Fibroblast of the aortic adventitia (primary cell): ENCODE measurements around the gene SLC39A13. TPM values are rescaled to one million over a fixed set of nuclear protein-coding genes. Genes with fewer than 3 reads are reported as not detected.

Experiments used
- DNase-seq: peaks from one replicate; pipeline ENCODE4 v3.0.0-alpha.2; 2010; ENCODE audit warnings: low read depth
- H3K4me3 ChIP-seq: 2 replicates; pipeline ENCODE4 v1.5.1; 2011; ENCODE audit warnings: low read depth, mild to moderate bottlenecking, control low read depth, low read length, moderate library complexity
- CTCF ChIP-seq: IDR thresholded peaks from 2 replicates; pipeline ENCODE4 v1.5.1; 2011; ENCODE audit warnings: mild to moderate bottlenecking, low read length, control low read depth, inconsistent platforms; ENCODE audit not compliant: insufficient read depth
- total RNA-seq: library from RNA; depleted of rRNA; stranded (reverse); fragments of >200 nt; gene quantifications from 2 replicates; pipeline ENCODE4 v1.2.3, GENCODE V29; 2012; ENCODE audit warnings: low replicate concordance

SLC39A13 gene
- total RNA-seq, 1 donor, result 47.5 TPM

DNA sequence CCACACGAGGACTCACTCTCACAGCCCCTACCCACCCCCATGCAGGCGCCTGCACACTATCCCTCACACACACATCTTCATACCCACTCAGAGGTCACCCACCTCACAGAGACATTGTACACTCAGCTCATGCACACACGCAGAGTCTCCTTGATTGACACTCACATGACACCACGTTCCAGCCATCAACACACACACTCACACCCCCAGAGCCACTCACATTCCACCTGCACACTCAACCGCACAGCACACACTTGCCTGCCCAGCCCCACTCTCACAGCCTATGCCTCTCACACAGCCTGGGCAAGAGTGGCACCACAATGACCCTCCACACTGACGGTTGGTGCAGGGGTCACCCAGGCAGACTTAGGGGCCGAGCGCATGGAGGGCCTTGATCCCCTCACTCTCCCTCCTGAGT lies 32.3 kb upstream of the SLC39A13 start:
- no peak for DNase-seq
- no peak overlapping the region for H3K4me3 ChIP-seq
- no peak for TF ChIP-seq CTCF

GRCh38 chr11:47376525-47377371 lies 31.6 kb upstream of the SLC39A13 start:
- DNase-seq, result no peak
- TF ChIP-seq CTCF, result no peak
- H3K4me3 ChIP-seq, result no peak overlapping the region

DNA sequence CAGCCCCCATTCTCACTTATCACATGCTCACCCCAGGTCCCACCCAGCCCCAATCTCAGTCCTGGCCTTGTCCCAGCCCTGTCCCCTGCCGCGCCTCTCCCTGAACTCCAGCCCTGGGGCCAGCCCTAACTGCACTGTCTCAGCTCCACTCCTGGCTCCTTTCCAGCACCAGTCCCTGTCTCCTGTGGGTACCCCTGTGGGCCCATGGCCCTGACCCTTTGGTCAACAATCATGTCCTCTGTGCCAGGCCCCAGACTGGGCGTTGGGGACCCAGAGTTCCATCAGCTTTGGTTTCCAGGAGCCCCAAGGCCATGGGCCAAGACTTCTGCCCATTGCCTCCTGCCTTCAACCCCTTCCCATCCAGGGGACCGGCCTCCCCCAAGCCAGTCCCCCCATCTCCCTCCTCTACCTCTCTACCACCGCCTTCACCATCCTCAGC lies 30.8 kb upstream of the SLC39A13 start:
- no peak for TF ChIP-seq CTCF
- DNase-seq, result no peak

DNA sequence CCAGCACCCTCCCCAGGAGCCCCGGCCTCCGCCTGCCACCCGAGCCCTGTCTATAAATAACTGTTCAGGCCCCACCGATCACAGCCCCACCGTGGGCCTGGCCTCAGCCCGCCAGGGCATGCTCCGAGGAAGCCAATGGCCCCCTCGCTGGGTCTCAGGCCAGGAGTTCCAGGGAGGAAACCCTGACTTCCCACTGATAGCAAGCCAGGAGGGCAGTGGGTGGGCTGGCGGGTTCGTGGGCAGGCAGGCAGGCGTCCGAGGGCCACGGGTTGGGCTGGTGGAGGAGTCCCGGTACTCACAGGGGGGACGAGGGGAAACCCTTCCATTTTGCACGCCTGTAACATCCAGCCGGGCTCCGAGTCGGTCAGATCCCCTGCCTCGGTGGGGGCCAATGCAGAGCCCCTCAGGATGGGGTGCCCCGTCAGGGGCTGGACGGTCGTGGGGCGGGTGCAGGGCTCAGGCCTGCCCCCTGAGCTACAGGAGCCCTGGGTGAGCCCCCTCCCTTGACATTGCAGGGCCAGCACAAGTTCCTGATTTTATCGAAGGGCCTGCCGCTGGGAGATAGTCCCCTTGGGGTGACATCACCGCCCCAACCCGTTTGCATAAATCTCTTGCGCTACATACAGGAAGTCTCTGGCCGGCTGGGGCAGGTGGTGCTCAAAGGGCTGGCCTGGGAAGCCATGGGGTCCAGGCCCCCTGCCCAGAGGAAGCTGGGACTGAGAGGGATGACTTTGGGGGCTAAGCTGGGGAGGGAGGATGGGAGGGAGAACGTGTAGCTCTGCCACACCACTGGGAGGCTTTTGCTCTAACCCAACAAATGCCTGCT lies 30.2 kb upstream of the SLC39A13 start, which contains the start of gene SPI1:
Gene SPI1, minus strand, starts transcription at position 538 of the 826 bp plus-strand sequence. Its CDS starts 194 bp downstream, at position 344.
- no peak for DNase-seq
- no peak within 1 kb of the TSS for H3K4me3 ChIP-seq
- no peak for TF ChIP-seq CTCF

More for the DNA sequence above, 30.8 kb upstream of the SLC39A13 start:
- no peak overlapping the region for H3K4me3 ChIP-seq

DNA sequence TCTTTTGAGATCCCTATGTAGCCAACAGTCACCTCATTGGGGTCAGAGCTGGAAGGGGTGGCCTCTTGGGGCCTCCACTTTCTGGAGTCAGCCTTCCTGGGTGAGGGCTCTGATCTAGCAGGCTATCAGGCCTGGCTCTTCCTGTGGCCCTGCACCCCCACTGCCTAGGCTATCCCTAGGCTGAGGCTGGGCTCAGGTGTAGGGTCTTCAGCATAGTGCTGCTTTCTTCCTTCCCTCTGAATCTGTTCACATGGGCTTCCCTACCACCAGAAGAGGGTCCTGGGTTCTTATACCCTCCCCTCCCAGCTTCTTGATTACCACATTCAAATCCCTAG lies 29.6 kb upstream of the SLC39A13 start:
- no peak overlapping the region for H3K4me3 ChIP-seq
- DNase-seq, result no peak

GRCh38 chr11:47379317-47379716 lies 29.1 kb upstream of the SLC39A13 start:
- no peak for DNase-seq
- TF ChIP-seq CTCF, result no peak
- H3K4me3 ChIP-seq, result no peak overlapping the region

More for the DNA sequence above, 29.6 kb upstream of the SLC39A13 start:
- no peak for TF ChIP-seq CTCF
